Naive B cell (primary cell): ENCODE measurements around the gene MCFD2. TPM values are rescaled to one million over a fixed set of nuclear protein-coding genes. Genes with fewer than 3 reads are reported as not detected.
"Not testable (repeated sequence)": the region's sequence is repeated elsewhere in the genome, so short reads cannot be mapped to it uniquely, and the experiment has no call there.

Experiments
- ATAC-seq, 2 donors: fragments of 150-1000 bp; cut with Tn5 transposase; 2 replicates each; pipeline ENCODE4 v1.10.0; 2021; ENCODE audit warnings: low read depth in 2 of 2, mild to moderate bottlenecking in 2 of 2, moderate library complexity in 2 of 2
- DNase-seq: peaks from one replicate; pipeline ENCODE4 v3.0.0; 2022
- H3K27ac Mint-ChIP-seq, 6 donors: one replicate each; pipeline ENCODE4 v1.8.0; 2020 to 2022; ENCODE audit warnings: mild to moderate bottlenecking in 6 of 6, mixed read lengths in 6 of 6, moderate library complexity in 5 of 6, inconsistent platforms in 2 of 6
- H3K27me3 Mint-ChIP-seq, 3 donors: one replicate each; pipeline ENCODE4 v1.8.0; 2021 to 2022; ENCODE audit warnings: mixed read lengths in 3 of 3, mild to moderate bottlenecking in 1 of 3
- H3K36me3 Mint-ChIP-seq, 2 donors: one replicate each; pipeline ENCODE4 v1.8.0; 2020 to 2022; ENCODE audit warnings: mixed read lengths in 2 of 2, inconsistent platforms in 1 of 2, mild to moderate bottlenecking in 1 of 2
- H3K4me1 Mint-ChIP-seq, 3 donors: one replicate each; pipeline ENCODE4 v1.8.0; 2020 to 2022; ENCODE audit warnings: mixed read lengths in 3 of 3, inconsistent platforms in 1 of 3, mild to moderate bottlenecking in 1 of 3, moderate library complexity in 1 of 3
- H3K4me3 Mint-ChIP-seq, 8 donors: one replicate each; pipeline ENCODE4 v1.8.0; 2020 to 2022; ENCODE audit warnings: mild to moderate bottlenecking in 8 of 8, mixed read lengths in 8 of 8, moderate library complexity in 8 of 8, inconsistent platforms in 2 of 8
- H3K9me3 Mint-ChIP-seq, 7 donors: one replicate each; pipeline ENCODE4 v1.8.0; 2020 to 2022; ENCODE audit warnings: mixed read lengths in 7 of 7, mild to moderate bottlenecking in 5 of 7, inconsistent platforms in 2 of 7, moderate library complexity in 1 of 7
- polyA plus RNA-seq, 6 donors: library from polyadenylated mRNA; unstranded; fragments of 300-500 nt; fragmentation: Illumina TruSeq; gene quantifications; one replicate each; pipeline ENCODE4 v1.2.3, GENCODE V29; 2021; ENCODE audit warnings: low read depth in 6 of 6

Gene MCFD2
- polyA plus RNA-seq, 6 donors from 2014 or later, result 26.3 to 43.3 (median 33.1) TPM

DNA sequence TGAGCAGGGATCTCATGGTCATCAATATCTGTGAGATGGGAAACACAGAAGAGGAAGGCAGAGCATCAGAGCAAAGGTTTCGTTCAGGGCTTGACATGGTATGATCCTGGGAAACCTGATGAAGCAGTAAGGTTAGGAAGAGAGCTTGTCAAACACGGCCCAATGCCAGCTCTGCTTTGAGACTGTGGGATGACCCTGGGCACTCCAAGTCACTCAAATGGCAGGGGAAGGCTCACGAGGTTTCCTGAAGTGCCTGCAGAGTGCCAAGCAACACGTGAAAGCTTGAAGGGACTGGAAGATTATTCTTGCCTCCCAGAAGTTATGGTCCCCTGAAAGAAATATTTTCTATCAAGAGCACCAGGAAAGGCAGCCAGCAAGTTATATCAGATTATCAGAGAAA is 6.5 kb downstream of the MCFD2 start:
- Mint-ChIP-seq H3K4me3 (peak overlapping the region in 1 of 8 donors; percentile 42), H3K27me3 (no peaks in the 10 kb centered on the region), H3K36me3 (peaks cover 28 to 32% of the 10 kb centered on the region in 2 donors), H3K27ac (peak overlapping the region in 1 of 6 donors; percentile 73), H3K9me3 (no peaks in the 10 kb centered on the region), H3K4me1 (peaks cover 27 to 32% (median 28%) of the 10 kb centered on the region in 3 donors)
- DNase-seq (no peak), ATAC-seq (no peak)

DNA sequence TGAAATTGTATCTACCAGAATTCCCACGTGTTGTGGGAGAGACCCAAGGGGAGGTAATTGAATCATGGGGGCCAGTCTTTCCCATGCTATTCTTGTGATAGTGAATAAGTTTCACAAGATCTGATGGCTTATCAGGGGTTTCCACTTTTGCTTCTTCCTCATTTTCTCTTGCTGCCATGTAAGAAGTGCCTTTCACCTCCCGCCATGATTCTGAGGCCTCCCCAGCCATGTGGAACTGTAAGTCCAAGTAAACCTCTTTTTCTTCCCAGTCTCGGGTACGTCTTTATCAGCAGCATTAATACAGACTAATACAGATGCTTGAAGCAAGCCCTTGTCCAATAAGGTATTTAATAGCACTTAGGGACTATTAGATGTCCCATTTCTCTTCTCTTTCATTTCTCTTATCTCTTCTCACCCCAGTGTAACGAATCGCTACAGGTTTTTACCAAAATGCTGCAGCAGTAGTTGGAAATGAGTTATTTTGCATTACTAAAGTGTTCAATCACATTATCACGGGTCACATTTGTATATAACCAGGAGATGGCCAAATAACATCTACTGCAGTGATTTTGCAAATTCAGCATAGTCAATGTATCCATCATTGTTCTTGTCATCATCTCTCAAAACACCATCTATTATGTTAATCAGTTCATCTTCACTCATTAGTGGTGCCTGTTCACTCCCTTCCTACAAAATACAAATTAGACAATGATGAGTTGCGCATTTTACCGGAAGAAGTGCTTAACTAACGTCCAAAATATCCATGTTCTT is 10.5 kb downstream of the MCFD2 start:
- not testable (repeated sequence) for ATAC-seq, H3K9me3 Mint-ChIP-seq, DNase-seq, H3K27me3 Mint-ChIP-seq, H3K4me3 Mint-ChIP-seq
- peak overlapping the region in 1 of 6 donors; percentile 3 for H3K27ac Mint-ChIP-seq
- peaks cover 29 to 35% (median 31%) of the 10 kb centered on the region in 3 donors for H3K4me1 Mint-ChIP-seq
- peaks cover 28 to 32% of the 10 kb centered on the region in 2 donors for H3K36me3 Mint-ChIP-seq

DNA sequence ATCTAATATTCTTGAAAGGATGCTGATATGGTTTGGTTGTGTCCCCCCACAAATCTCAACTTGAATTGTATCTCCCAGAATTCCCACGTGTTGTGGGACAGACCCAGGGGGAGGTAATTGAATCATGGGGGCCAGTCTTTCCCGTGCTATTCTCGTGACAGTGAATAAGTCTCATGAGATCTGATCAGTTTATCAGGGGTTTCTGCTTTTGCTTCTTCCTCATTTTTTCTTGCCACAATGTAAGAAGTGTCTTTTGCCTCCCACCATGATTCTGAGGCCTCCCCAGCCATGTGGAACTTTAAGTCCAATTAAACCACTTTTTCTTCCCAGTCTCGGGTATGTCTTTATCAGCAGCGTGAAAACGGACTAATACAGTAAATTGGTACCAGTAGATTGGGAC is 12.6 kb downstream of the MCFD2 start:
- peak; percentile 27 for DNase-seq
- not testable (repeated sequence) for ATAC-seq, H3K27me3 Mint-ChIP-seq, H3K4me3 Mint-ChIP-seq, H3K9me3 Mint-ChIP-seq
- peaks cover 17 to 22% of the 10 kb centered on the region in 2 donors for H3K36me3 Mint-ChIP-seq
- H3K27ac Mint-ChIP-seq, result peak overlapping the region; percentile 34 to 76 (median 42)
- peaks cover 19 to 24% (median 24%) of the 10 kb centered on the region in 3 donors for H3K4me1 Mint-ChIP-seq

DNA sequence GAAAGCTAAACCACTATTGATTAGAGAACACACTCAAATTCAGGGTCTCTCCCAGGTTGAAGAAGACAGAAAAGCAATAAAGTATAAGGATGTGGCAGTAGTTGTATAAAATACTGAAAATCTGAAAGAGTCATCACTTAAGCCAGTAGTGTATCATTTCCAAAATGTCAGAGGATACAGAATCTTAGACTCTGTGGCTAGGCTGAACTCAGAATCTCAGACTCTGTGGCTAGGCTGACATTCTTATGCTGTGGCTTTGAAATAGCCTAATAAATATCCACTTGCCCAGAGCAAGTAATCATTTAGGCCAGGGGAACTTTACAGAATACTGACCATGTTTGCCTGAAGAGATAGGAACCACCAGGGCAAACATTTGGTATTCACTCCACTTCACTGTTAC is 13.1 kb downstream of the MCFD2 start:
- peaks cover 12 to 22% of the 10 kb centered on the region in 2 donors for H3K36me3 Mint-ChIP-seq
- ATAC-seq, result no peak
- H3K27ac Mint-ChIP-seq, result peak overlapping the region; percentile 5 to 83 (median 52)
- no peaks in the 10 kb centered on the region for H3K27me3 Mint-ChIP-seq
- peaks cover 19 to 23% (median 22%) of the 10 kb centered on the region in 3 donors for H3K4me1 Mint-ChIP-seq
- DNase-seq, result no peak
- no peaks in the 10 kb centered on the region for H3K9me3 Mint-ChIP-seq
- H3K4me3 Mint-ChIP-seq, result no peak overlapping the region

DNA sequence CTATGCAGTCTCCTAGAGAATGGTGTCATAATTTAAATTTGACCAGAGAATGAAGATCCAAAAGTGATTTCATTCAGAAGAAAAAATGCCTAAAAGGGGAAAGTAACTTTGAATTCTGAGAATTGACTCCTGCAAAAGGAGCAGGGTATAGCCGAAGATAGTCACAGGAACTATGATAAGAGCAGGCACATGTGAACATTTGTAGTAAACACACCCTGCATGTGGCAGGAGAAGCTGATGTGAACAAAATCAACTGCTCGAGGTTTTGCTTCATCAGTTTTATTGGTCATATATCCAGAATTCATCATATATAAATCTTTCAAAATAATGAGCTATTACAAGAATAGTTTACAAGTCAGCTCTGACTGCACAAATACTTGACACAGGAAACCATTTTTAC is 14.0 kb downstream of the MCFD2 start:
- Mint-ChIP-seq H3K9me3 (no peaks in the 10 kb centered on the region), H3K27me3 (no peaks in the 10 kb centered on the region), H3K4me3 (no peak overlapping the region), H3K27ac (no peak overlapping the region), H3K36me3 (peaks cover 11 to 22% of the 10 kb centered on the region in 2 donors), H3K4me1 (peaks cover 19 to 22% (median 21%) of the 10 kb centered on the region in 3 donors)
- DNase-seq (no peak), ATAC-seq (no peak)

DNA sequence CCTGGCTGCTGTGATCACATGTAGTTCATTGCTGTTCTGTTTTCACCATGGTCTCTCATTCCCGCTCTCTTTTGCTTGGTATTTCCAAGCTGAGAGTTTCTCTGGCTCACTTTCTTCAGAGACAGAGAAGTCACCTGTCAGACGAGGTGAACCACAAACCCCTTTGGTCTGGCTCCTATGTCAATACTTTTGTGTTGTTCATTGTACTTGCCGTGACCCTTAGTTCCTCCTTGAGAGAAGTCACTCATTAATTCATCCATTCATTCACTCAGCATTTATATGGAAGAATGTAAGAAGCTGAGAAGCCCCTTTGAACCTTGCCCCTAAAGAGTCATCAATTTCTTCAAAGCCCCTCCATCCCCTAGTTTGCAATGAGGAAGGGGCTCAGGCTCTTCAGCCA is 15.2 kb downstream of the MCFD2 start:
- Mint-ChIP-seq H3K9me3 (no peaks in the 10 kb centered on the region), H3K27ac (peak overlapping the region in 3 of 6 donors; percentile 10 to 64 (median 56)), H3K27me3 (no peaks in the 10 kb centered on the region), H3K4me3 (no peak overlapping the region), H3K4me1 (peaks cover 18 to 21% (median 19%) of the 10 kb centered on the region in 3 donors), H3K36me3 (peaks cover 10 to 12% of the 10 kb centered on the region in 2 donors)
- DNase-seq (no peak), ATAC-seq (no peak)

DNA sequence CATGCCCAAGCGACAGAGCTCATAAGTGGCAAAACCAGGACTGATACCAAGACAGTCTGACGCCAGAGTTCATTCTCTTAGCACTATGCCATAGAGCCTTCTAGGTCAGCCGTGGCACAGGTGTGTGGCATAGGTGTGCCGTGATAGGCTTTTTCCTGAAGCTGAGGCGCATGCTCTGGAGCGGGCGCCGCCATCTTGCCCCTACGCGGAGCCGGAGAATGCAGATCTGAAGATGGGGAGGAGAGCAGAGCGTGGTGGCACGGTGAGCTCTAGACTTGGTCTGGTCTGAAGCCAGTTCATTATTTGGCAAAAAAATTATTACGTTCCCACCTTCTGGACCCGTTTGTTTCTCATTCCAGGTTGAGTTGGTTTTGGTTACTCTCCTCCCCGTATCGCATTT is 16.6 kb downstream of the MCFD2 start:
- DNase-seq (no peak), ATAC-seq (no peak)
- Mint-ChIP-seq H3K36me3 (peaks cover 0 to 5% of the 10 kb centered on the region in 2 donors), H3K9me3 (no peaks in the 10 kb centered on the region), H3K27me3 (no peaks in the 10 kb centered on the region), H3K4me3 (no peak overlapping the region), H3K27ac (no peak overlapping the region), H3K4me1 (peaks cover 14 to 19% (median 18%) of the 10 kb centered on the region in 3 donors)

DNA sequence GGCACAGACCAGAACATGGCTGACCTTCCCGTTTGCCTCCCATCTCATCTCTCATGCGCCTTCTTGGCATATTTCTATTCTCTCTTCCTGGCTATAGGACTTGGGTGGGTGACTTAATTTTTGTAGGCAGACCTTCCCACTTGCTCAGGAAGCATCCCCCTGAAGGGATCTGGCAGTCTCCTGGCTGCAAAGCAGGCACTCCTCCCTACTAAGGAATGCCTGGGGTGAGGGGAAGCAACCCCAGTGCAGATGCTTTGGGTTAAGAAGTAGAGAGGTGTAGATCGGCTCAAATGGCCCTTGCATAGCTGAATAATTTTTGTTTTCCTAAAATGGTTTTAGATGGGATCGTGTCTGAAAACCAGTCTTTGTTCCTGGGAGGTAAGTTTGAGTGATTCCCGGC is 17.6 kb downstream of the MCFD2 start:
- H3K27me3 Mint-ChIP-seq, result no peaks in the 10 kb centered on the region
- no peaks in the 10 kb centered on the region for H3K9me3 Mint-ChIP-seq
- no peak overlapping the region for H3K4me3 Mint-ChIP-seq
- ATAC-seq (no peak), DNase-seq (no peak)
- H3K36me3 Mint-ChIP-seq, result peaks cover 0 to 5% of the 10 kb centered on the region in 2 donors
- peak overlapping the region in 1 of 6 donors; percentile 73 for H3K27ac Mint-ChIP-seq
- peaks cover 7 to 10% (median 8%) of the 10 kb centered on the region in 3 donors for H3K4me1 Mint-ChIP-seq

DNA sequence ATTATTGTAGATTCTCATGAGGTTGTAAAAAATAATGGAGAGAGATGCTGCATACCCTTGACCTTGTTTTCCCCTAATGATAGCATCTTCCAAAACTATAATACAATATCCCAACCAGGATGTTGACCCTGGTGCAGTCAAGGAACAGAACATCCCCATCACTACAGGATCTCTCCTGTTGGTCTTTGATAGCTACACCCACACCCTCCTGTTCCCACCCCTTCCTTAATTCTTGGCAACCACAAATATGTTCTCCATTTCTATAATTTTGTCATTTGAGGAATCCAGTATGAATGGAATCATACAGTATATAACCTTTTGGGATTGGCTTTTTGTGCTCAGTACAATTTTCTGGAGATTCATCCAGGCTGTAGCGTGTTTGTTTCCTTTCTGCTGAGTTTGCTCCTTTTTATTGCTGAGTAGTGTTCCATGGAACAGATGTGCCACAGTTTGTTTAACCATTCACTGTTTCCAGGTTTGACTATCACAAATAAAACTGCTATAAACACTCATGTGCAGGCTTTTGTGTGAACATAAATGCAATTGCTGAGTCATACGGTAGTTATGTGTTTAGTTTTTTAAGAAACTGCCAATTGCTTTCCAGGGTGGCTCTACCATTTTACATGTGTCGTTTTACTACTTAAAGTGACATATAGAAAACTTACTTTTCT is 22.2 kb downstream of the MCFD2 start:
- DNase-seq (no peak), ATAC-seq (no peak)
- peaks cover 0 to 8% (median 4%) of the 10 kb centered on the region in 3 donors for H3K4me1 Mint-ChIP-seq
- peaks cover 0 to 3% (median 0%) of the 10 kb centered on the region in 3 donors for H3K27me3 Mint-ChIP-seq
- H3K9me3 Mint-ChIP-seq, result no peaks in the 10 kb centered on the region
- no peak overlapping the region for H3K27ac Mint-ChIP-seq
- no peaks in the 10 kb centered on the region for H3K36me3 Mint-ChIP-seq
- H3K4me3 Mint-ChIP-seq, result no peak overlapping the region

DNA sequence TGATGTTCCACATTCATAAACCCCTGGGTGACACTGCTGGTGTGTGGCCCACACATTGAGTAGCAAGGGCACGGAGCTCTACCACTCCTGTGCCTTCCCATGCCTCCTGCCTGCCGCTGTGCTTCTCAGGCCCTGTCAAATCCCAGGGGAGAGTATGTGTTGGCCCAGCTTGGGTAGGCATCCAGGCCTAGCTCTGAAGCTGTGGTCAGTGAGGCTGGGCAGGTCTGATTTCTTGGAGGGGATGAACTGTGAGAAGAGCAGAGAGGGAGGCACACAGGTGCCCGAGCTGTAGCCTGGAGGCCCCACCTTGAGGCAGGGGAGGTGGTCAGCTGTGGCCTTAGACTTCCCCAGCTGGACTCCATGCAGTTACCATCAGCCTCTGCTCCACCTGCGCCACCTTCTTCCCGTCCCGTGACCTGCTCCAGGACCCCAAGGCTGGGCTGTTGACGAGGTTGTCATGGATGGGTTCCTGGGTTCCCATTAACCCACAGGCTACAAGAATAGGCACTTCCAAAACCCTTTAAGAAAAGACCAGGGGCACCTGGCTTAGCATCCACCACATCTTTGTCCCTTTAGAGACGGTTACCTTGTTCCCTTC is 23.6 kb downstream of the MCFD2 start:
- H3K27ac Mint-ChIP-seq, result peak overlapping the region in 1 of 6 donors; percentile 78
- peaks cover 0 to 8% (median 4%) of the 10 kb centered on the region in 3 donors for H3K4me1 Mint-ChIP-seq
- no peak overlapping the region for H3K4me3 Mint-ChIP-seq
- H3K36me3 Mint-ChIP-seq, result no peaks in the 10 kb centered on the region
- H3K27me3 Mint-ChIP-seq, result peaks cover 0 to 3% (median 0%) of the 10 kb centered on the region in 3 donors
- DNase-seq (no peak), ATAC-seq (no peak)
- no peaks in the 10 kb centered on the region for H3K9me3 Mint-ChIP-seq

DNA sequence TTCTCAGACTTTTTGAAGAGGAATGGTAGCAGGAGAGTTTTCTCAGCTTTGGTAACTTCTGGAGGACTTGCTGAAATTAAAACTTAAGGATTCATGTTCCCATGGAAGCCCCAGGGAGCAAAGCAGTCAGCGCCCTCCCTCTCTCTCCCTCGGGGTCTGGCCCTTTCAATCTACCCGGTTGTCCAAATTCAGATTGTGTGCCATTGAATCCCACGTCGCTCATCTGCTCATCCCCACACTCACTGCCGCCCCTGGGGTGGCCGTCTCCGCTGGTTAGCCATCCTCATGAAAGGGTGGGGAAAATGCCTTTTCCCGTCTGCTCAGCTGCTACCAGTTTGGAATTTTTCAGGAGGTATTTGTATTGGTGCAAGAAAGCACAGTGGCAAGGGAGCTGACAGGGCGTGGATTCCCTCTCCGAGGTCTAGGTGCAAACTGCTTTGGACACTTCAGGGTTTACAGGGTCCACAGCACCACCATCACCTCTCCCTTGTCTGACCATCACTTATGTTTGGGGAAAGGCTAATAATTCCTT is 27.1 kb downstream of the MCFD2 start:
- Mint-ChIP-seq H3K4me1 (peaks cover 0 to 8% (median 4%) of the 10 kb centered on the region in 3 donors), H3K4me3 (no peak overlapping the region), H3K36me3 (no peaks in the 10 kb centered on the region), H3K9me3 (no peaks in the 10 kb centered on the region), H3K27me3 (peaks cover 0 to 3% (median 0%) of the 10 kb centered on the region in 3 donors), H3K27ac (peak overlapping the region in 1 of 6 donors; percentile 11)
- no peak for ATAC-seq
- no peak for DNase-seq

DNA sequence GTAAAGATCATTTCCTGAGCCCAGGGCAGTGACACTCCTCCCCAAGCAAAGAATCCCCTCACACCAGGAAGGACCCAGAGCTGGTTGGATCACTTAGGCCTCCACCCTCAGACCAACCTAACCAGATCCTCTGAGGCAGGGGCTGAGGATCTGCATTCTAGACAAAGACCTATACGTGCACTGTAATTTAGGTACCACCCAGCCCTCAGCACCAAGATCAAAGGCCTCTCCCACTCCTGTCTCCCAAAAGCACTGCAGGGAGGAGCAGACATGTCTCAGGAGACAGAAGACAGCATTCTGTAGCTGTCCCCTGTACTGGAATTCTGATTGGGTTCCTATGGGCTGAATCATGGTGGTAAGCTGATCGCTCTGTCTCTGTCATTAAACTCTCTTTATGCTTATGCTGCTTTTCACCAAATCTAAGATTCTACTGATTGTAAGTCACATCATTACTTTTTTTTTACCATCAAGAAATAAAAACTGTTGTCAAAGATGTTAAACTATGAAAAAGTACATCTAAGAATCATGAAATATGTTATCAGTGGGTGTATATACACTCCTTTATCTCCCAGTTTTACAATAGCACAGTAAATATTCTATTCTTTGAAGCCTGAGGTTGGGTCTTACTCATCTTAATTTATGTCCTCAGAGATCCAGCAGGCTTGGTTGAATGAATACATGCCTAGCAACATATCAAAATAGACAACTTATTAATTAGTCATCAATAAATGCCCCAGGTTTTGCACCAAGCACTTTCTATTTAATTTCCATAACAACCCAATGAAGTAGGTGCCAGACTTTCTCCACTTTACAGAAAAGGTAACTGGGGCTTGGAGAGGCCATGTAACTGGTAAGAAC is 28.3 kb downstream of the MCFD2 start:
- Mint-ChIP-seq H3K9me3 (no peaks in the 10 kb centered on the region), H3K27ac (peak overlapping the region in 1 of 6 donors; percentile 39), H3K36me3 (no peaks in the 10 kb centered on the region), H3K4me1 (peaks cover 0 to 8% (median 4%) of the 10 kb centered on the region in 3 donors), H3K4me3 (no peak overlapping the region), H3K27me3 (peaks cover 0 to 3% (median 0%) of the 10 kb centered on the region in 3 donors)
- ATAC-seq (no peak), DNase-seq (no peak)
